Measurements from ENCODE around the gene GMPPA. TPM values are rescaled to one million over a fixed set of nuclear protein-coding genes. Genes with fewer than 3 reads are reported as not detected.

The GMPPA gene
- total RNA-seq, 4 donors from 2014 or later: 11.3 to 26.4 (median 14.2) TPM

GRCh38 chr2:219551441-219552381 lies 53.0 kb downstream of the GMPPA start:
- peak; percentile 42 for ATAC-seq
- Histone ChIP-seq H3K27me3 (peaks cover 8% of the 10 kb centered on the region), H3K4me1 (peaks cover 0 to 28% (median 12%) of the 10 kb centered on the region in 3 donors), H3K36me3 (peaks cover 0 to 46% of the 10 kb centered on the region in 2 donors), H3K27ac (peak overlapping the region in 3 of 4 donors; percentile 77 to 85 (median 82)), H3K9me3 (no peaks in the 10 kb centered on the region), H3K4me3 (peak overlapping the region; percentile 37 to 70)
- no peak for TF ChIP-seq POLR2A (IDR thresholded peaks at IDR 0.05)
- TF ChIP-seq EP300 (IDR thresholded peaks at IDR 0.05): no peak
- TF ChIP-seq, protein P1, sequence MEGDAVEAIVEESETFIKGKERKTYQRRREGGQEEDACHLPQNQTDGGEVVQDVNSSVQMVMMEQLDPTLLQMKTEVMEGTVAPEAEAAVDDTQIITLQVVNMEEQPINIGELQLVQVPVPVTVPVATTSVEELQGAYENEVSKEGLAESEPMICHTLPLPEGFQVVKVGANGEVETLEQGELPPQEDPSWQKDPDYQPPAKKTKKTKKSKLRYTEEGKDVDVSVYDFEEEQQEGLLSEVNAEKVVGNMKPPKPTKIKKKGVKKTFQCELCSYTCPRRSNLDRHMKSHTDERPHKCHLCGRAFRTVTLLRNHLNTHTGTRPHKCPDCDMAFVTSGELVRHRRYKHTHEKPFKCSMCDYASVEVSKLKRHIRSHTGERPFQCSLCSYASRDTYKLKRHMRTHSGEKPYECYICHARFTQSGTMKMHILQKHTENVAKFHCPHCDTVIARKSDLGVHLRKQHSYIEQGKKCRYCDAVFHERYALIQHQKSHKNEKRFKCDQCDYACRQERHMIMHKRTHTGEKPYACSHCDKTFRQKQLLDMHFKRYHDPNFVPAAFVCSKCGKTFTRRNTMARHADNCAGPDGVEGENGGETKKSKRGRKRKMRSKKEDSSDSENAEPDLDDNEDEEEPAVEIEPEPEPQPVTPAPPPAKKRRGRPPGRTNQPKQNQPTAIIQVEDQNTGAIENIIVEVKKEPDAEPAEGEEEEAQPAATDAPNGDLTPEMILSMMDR (IDR thresholded peaks at IDR 0.05): no peak
- no peak for TF ChIP-seq POLR2AphosphoS5 (IDR thresholded peaks at IDR 0.05)
- WGBS, 2 donors (ENCODE audit: low coverage in 1 of 2): 16% methylated on average over 5 of the region's 54 CpGs; no CpG with 5 or more reads in 1 of the 2 donors

GRCh38 chr2:219552382-219553167 lies 53.9 kb downstream of the GMPPA start:
- TF ChIP-seq POLR2A (IDR thresholded peaks at IDR 0.05) (no peak), POLR2AphosphoS5 (IDR thresholded peaks at IDR 0.05) (peak; percentile 20), EP300 (IDR thresholded peaks at IDR 0.05) (no peak)
- TF ChIP-seq, protein P1 (IDR thresholded peaks at IDR 0.05): no peak
- H3K36me3 ChIP-seq: peaks cover 0 to 49% of the 10 kb centered on the region in 2 donors
- ATAC-seq: peak; percentile 93
- WGBS, 2 donors (ENCODE audit: low coverage in 1 of 2): no CpG with 5 or more reads among the region's 99 CpGs
- H3K9me3 ChIP-seq: no peaks in the 10 kb centered on the region
- peak overlapping the region; percentile 37 to 70 for H3K4me3 ChIP-seq
- H3K27me3 ChIP-seq: peaks cover 8% of the 10 kb centered on the region
- H3K27ac ChIP-seq: peak overlapping the region in 3 of 4 donors; percentile 77 to 85 (median 82)
- H3K4me1 ChIP-seq: peaks cover 0 to 28% (median 12%) of the 10 kb centered on the region in 3 donors

DNA sequence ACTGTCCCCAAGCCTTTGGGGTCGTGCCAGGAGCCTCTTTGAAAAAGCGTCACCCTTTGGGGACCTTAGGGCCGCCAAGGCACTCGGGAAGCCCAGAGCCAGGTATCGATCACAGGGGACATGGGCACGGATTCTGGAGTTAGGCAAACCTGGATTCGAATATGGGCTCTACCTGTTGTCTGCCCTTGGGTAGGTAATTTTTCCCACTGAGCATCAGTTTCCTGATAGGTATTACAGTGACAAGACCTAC lies 54.4 kb downstream of the GMPPA start:
- no peak for ATAC-seq
- Histone ChIP-seq H3K4me1 (peaks cover 0 to 28% (median 12%) of the 10 kb centered on the region in 3 donors), H3K27ac (peak overlapping the region in 3 of 4 donors; percentile 77 to 85 (median 82)), H3K27me3 (peaks cover 8% of the 10 kb centered on the region), H3K9me3 (no peaks in the 10 kb centered on the region), H3K4me3 (peak overlapping the region; percentile 37 to 70), H3K36me3 (peaks cover 0 to 49% of the 10 kb centered on the region in 2 donors)
- no CpG with 5 or more reads among the region's 7 CpGs for WGBS, 2 donors (ENCODE audit: low coverage in 1 of 2)
- TF ChIP-seq EP300 (IDR thresholded peaks at IDR 0.05) (no peak), POLR2AphosphoS5 (IDR thresholded peaks at IDR 0.05) (no peak), POLR2A (IDR thresholded peaks at IDR 0.05) (no peak)
- TF ChIP-seq, protein P1 (IDR thresholded peaks at IDR 0.05): no peak

DNA sequence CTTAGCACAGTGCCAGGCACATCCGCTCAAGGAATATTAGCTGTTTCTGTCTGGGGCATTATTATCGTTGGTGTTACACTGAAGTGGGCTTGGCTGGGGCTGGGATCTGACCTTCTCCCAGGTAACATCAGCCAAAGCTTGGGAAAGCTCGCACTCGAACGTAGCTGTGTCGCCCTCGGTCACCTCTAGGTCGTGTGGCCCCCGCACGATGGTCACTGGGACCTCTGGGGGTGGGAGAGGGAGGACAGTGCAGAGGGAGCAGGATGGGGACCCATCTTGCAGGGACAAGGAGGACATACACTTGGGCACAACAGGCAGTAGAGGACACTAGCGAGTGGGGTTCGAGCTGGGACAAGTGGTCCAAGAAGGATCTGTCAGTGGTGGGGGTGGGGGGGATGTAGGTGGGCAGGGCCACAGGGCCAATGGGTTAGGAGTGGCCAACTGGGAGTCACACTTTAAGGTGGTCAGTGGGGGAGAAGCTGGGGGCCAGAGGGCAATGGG lies 54.8 kb downstream of the GMPPA start:
- H3K9me3 ChIP-seq: no peaks in the 10 kb centered on the region
- no peak for ATAC-seq
- H3K4me3 ChIP-seq: no peak overlapping the region
- H3K27ac ChIP-seq: no peak overlapping the region
- H3K36me3 ChIP-seq: peaks cover 0 to 49% of the 10 kb centered on the region in 2 donors
- WGBS, 2 donors (ENCODE audit: low coverage in 1 of 2): 70 to 83% methylated on average over 4 of the region's 12 CpGs
- TF ChIP-seq POLR2AphosphoS5 (IDR thresholded peaks at IDR 0.05) (no peak), EP300 (IDR thresholded peaks at IDR 0.05) (no peak), POLR2A (IDR thresholded peaks at IDR 0.05) (no peak)
- TF ChIP-seq, protein P1 (IDR thresholded peaks at IDR 0.05): no peak
- peaks cover 8% of the 10 kb centered on the region for H3K27me3 ChIP-seq
- peaks cover 0 to 28% (median 12%) of the 10 kb centered on the region in 3 donors for H3K4me1 ChIP-seq
